ENCODE data around the gene CD99.

DNA sequence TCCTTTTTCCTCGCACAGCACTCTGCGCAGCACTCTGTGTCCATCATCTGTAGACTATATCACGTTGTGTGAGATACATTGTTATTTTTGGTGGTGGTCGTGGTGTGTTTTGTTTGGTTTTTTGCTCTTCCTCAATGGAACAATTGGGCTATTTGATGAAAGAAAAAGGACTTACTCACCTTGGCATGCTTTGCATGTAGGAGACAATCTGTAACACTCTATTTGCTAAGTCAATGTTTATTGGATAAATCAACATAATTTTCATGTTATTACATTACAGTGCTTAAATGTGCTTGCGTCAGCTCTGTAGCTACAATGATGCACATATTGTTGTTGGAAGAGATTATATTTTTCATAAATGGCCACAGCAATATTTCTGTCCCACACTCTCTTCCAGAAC lies 12.5 kb upstream of the CD99 start:
- TF ChIP-seq POLR2AphosphoS5 (IDR thresholded peaks at IDR 0.05) (no peak), POLR2A (IDR thresholded peaks at IDR 0.05) (no peak)
- TF ChIP-seq, protein P1, sequence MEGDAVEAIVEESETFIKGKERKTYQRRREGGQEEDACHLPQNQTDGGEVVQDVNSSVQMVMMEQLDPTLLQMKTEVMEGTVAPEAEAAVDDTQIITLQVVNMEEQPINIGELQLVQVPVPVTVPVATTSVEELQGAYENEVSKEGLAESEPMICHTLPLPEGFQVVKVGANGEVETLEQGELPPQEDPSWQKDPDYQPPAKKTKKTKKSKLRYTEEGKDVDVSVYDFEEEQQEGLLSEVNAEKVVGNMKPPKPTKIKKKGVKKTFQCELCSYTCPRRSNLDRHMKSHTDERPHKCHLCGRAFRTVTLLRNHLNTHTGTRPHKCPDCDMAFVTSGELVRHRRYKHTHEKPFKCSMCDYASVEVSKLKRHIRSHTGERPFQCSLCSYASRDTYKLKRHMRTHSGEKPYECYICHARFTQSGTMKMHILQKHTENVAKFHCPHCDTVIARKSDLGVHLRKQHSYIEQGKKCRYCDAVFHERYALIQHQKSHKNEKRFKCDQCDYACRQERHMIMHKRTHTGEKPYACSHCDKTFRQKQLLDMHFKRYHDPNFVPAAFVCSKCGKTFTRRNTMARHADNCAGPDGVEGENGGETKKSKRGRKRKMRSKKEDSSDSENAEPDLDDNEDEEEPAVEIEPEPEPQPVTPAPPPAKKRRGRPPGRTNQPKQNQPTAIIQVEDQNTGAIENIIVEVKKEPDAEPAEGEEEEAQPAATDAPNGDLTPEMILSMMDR (IDR thresholded peaks at IDR 0.05): no peak
